Fibroblast of lung (primary cell): ENCODE data around the gene BASP1. TPM values are rescaled to one million over a fixed set of nuclear protein-coding genes. Genes with fewer than 3 reads are reported as not detected.
"Not testable (repeated sequence)": the region's sequence is repeated elsewhere in the genome, so short reads cannot be mapped to it uniquely, and the experiment has no call there.

Source experiments
- DNase-seq, 2 donors: peaks; one replicate each; pipeline versions ENCODE4 v3.0.0 to v3.0.0-alpha.2; 2010; ENCODE audit warnings: low read depth in 2 of 2
- H2AFZ ChIP-seq: 2 replicates; pipeline ENCODE4 v1.5.1; 2012; ENCODE audit warnings: low read length, control low read depth, inconsistent platforms
- H3K27ac ChIP-seq: 2 replicates; pipeline ENCODE4 v1.5.1; 2011; ENCODE audit warnings: low read length, control low read depth; ENCODE audit not compliant: insufficient read depth
- H3K27me3 ChIP-seq: 2 replicates; pipeline ENCODE4 v1.5.1; 2011; ENCODE audit warnings: mild to moderate bottlenecking, low read length; ENCODE audit not compliant: control insufficient read depth, insufficient read depth
- H3K36me3 ChIP-seq: 2 replicates; pipeline ENCODE4 v1.5.1; 2011; ENCODE audit warnings: low read length; ENCODE audit not compliant: control insufficient read depth, insufficient read depth
- H3K4me1 ChIP-seq: 2 replicates; pipeline ENCODE4 v1.5.1; 2011; ENCODE audit warnings: low read length; ENCODE audit not compliant: control insufficient read depth, insufficient read depth; ENCODE audit errors: extremely low read depth
- H3K4me2 ChIP-seq: 2 replicates; pipeline ENCODE4 v1.5.1; 2011; ENCODE audit warnings: low read length, control low read depth; ENCODE audit not compliant: insufficient read depth; ENCODE audit errors: extremely low read depth
- H3K4me3 ChIP-seq, 4 experiments: fragments of 200-600 bp in 1 of 4; sonication (generic) in 1 of 4; replicated peaks in 1 of 4; 2 replicates each; pipeline ENCODE4 v1.5.1; 2011 to 2016; ENCODE audit warnings: low read length in 4 of 4, low read depth in 3 of 4, mild to moderate bottlenecking in 3 of 4, control low read depth in 2 of 4, inconsistent platforms in 1 of 4, mixed read lengths in 1 of 4; ENCODE audit not compliant: insufficient read depth in 1 of 4; ENCODE audit errors: control extremely low read depth in 1 of 4
- H3K79me2 ChIP-seq: 2 replicates; pipeline ENCODE4 v1.5.1; 2012; ENCODE audit warnings: mild to moderate bottlenecking, low read length, inconsistent platforms; ENCODE audit not compliant: control insufficient read depth, insufficient read depth
- H3K9ac ChIP-seq: 2 replicates; pipeline ENCODE4 v1.5.1; 2011; ENCODE audit warnings: mild to moderate bottlenecking, low read length, control low read depth; ENCODE audit not compliant: insufficient read depth
- H3K9me3 ChIP-seq: 2 replicates; pipeline ENCODE4 v1.5.1; 2012; ENCODE audit warnings: low read depth, low read length; ENCODE audit not compliant: control insufficient read depth, insufficient read depth
- H4K20me1 ChIP-seq: 2 replicates; pipeline ENCODE4 v1.5.1; 2011; ENCODE audit warnings: low read length; ENCODE audit not compliant: control insufficient read depth, insufficient read depth; ENCODE audit errors: extremely low read depth
- EZH2 ChIP-seq: IDR thresholded peaks from 2 replicates; pipeline ENCODE4 v1.5.1; 2012; ENCODE audit warnings: low read length, control low read depth, mild to moderate bottlenecking; ENCODE audit errors: missing control alignments
- polyA plus RNA-seq, 2 donors: library from polyadenylated mRNA; depleted of rRNA in 1 of 2; stranded (reverse) in 1 of 2; unstranded in 1 of 2; fragments of >200 nt; gene quantifications; 2 replicates each; pipeline ENCODE4 v1.2.1, GENCODE V29; 2011 to 2012; ENCODE audit warnings: missing spikeins in 1 of 2
- total RNA-seq: library from RNA; depleted of rRNA; stranded (reverse); fragments of >200 nt; gene quantifications from 2 replicates; pipeline ENCODE4 v1.2.1, GENCODE V29; 2014
- TF ChIP-seq, protein P1 (sequence below), 2 donors: IDR thresholded peaks in 1 of 2; conservative IDR thresholded peaks in 1 of 2; 1 replicate in 1 of 2; 2 replicates in 1 of 2; pipeline ENCODE4 v1.5.1; 2011 to 2012; ENCODE audit warnings: low read length in 2 of 2, control low read depth in 1 of 2, inconsistent platforms in 1 of 2, low read depth in 1 of 2, mild to moderate bottlenecking in 1 of 2

Gene BASP1
- total and polyA plus RNA-seq, 2 donors (not counting 1 experiment from before 2014, with no cell fraction given) = 186 to 248 TPM

DNA sequence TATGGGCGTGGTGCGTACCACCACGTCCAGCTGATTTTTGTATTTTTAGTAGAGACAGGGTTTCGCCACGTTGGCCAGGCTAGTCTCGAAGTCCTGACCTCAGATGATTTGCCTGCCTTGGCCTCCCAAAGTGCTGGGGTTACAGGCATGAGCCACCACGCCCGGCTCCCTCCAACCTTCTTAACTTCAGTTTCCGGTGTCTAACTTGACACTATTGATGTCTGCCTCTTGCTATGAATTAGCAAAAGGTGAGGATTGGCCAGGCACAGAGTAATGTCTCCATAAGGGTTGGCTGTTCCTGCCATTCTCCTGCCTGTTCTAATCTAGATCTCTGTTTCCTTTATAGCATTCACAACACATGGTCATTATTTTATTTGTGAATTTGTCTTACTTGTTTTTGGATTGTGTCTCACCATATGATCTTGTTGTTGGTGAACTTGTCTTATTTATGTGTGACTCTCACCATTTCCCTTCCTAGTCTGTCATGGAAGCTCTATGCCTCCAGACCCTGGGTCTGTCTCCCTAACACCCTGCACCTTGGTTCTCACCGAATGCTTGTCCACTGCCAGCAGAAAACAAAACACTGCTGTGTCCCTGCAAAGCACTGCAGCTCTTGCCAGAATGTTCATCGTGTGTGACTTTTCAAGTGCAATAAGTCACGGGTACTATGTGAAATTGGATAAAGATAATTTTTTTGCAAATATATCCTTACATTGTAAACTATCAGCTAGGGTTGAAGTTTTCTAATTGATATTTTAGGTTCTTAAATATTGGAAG lies 26.0 kb downstream of the BASP1 start:
- Histone ChIP-seq H2AFZ (no peak overlapping the region), H3K4me3 (no peak overlapping the region), H3K9me3 (no peaks in the 10 kb centered on the region), H3K4me2 (no peak overlapping the region), H4K20me1 (no peaks in the 10 kb centered on the region), H3K27ac (no peak overlapping the region), H3K4me1 (peaks cover 6% of the 10 kb centered on the region), H3K9ac (no peak overlapping the region), H3K27me3 (no peaks in the 10 kb centered on the region), H3K36me3 (no peaks in the 10 kb centered on the region), H3K79me2 (peaks cover 94% of the 10 kb centered on the region)
- TF ChIP-seq, protein P1, sequence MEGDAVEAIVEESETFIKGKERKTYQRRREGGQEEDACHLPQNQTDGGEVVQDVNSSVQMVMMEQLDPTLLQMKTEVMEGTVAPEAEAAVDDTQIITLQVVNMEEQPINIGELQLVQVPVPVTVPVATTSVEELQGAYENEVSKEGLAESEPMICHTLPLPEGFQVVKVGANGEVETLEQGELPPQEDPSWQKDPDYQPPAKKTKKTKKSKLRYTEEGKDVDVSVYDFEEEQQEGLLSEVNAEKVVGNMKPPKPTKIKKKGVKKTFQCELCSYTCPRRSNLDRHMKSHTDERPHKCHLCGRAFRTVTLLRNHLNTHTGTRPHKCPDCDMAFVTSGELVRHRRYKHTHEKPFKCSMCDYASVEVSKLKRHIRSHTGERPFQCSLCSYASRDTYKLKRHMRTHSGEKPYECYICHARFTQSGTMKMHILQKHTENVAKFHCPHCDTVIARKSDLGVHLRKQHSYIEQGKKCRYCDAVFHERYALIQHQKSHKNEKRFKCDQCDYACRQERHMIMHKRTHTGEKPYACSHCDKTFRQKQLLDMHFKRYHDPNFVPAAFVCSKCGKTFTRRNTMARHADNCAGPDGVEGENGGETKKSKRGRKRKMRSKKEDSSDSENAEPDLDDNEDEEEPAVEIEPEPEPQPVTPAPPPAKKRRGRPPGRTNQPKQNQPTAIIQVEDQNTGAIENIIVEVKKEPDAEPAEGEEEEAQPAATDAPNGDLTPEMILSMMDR (conservative IDR thresholded peaks at IDR 0.05 in 1 of 2, IDR thresholded peaks at IDR 0.05 in 1 of 2; ENCODE audit: low read depth in 1 of 2, low read length in 2 of 2) = no peak
- TF ChIP-seq EZH2 = no peak
- no peak for DNase-seq

DNA sequence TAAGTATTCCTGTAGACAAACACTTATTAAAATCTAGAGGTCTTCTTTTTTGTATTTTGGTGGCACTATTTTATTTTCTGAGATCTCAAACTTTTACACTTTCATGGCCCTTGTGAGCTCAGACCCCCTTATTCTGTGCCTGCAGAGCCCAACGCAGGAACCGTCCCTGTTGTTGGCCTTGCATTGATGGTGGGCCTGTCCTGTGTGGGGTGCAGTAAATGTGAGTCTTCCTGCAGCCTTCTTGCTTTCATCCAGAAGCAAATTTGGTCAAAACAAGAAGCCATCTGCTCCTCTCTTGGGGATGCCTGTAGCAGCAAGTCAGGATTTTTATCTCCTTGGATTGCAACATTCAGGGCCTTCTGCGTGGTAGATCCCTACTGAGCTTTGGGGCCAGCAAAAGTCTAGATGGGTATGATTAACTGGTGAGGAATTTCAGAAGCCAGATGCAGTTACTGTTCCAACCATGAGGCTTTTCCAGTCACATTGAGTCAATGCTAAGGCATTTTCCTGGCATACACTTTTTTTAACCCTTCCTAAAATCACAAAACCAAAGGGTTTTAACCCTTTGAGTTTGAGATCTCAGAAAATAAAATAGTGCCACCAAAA lies 31.7 kb downstream of the BASP1 start:
- Histone ChIP-seq H3K9me3 (no peaks in the 10 kb centered on the region), H3K9ac (no peak overlapping the region), H3K79me2 (peaks cover 90% of the 10 kb centered on the region), H2AFZ (no peak overlapping the region), H3K27me3 (no peaks in the 10 kb centered on the region), H3K27ac (peak overlapping the region; percentile 36), H4K20me1 (no peaks in the 10 kb centered on the region), H3K4me2 (peak overlapping the region; percentile 36), H3K36me3 (peaks cover 2% of the 10 kb centered on the region), H3K4me1 (peaks cover 19% of the 10 kb centered on the region), H3K4me3 (no peak overlapping the region)
- TF ChIP-seq EZH2 = no peak
- TF ChIP-seq, protein P1 (conservative IDR thresholded peaks at IDR 0.05 in 1 of 2, IDR thresholded peaks at IDR 0.05 in 1 of 2; ENCODE audit: low read depth in 1 of 2, low read length in 2 of 2) = peak in 1 of 2 donors; percentile 19
- peak; percentile 99 for DNase-seq

GRCh38 chr5:17249841-17250240 lies 32.4 kb downstream of the BASP1 start:
- not testable (repeated sequence) for H3K27me3 ChIP-seq, H3K4me2 ChIP-seq, H4K20me1 ChIP-seq, H3K9me3 ChIP-seq, H3K27ac ChIP-seq, H2AFZ ChIP-seq, H3K4me3 ChIP-seq, H3K36me3 ChIP-seq, H3K9ac ChIP-seq
- DNase-seq = peak; percentile 30 to 40
- H3K79me2 ChIP-seq = peaks cover 90% of the 10 kb centered on the region
- peaks cover 19% of the 10 kb centered on the region for H3K4me1 ChIP-seq
